Small intestine (tissue), 7 donors: ENCODE results near the gene OSBPL6. TPM values are rescaled to one million over a fixed set of nuclear protein-coding genes. Genes with fewer than 3 reads are reported as not detected.

Experiments
- DNase-seq, 2 donors: peaks; one replicate each; pipeline versions ENCODE4 v3.0.0 to v3.0.0-alpha.2; 2013
- FAIRE-seq: peaks from 2 replicates; lab custom pipeline; 2012; peaks lifted over from hg19 to GRCh38; lab: Jason Lieb, UNC
- H3K27ac ChIP-seq, 3 donors: one replicate each; pipeline ENCODE4 v1.5.1; 2013; ENCODE audit warnings: low read length in 2 of 3, mild to moderate bottlenecking in 2 of 3, control low read depth in 1 of 3, inconsistent platforms in 1 of 3, low read depth in 1 of 3, moderate library complexity in 1 of 3
- H3K27me3 ChIP-seq, 3 donors: one replicate each; pipeline ENCODE4 v1.6.1; 2013; ENCODE audit warnings: low read length in 3 of 3, inconsistent platforms in 1 of 3; ENCODE audit not compliant: control insufficient read depth in 3 of 3, insufficient read depth in 3 of 3
- H3K36me3 ChIP-seq, 3 donors: one replicate each; pipeline ENCODE4 v1.6.1; 2013; ENCODE audit warnings: low read length in 3 of 3, inconsistent platforms in 1 of 3, low read depth in 1 of 3, mild to moderate bottlenecking in 1 of 3, moderate library complexity in 1 of 3; ENCODE audit not compliant: control insufficient read depth in 3 of 3, insufficient read depth in 2 of 3
- H3K4me1 ChIP-seq, 3 donors: one replicate each; pipeline ENCODE4 v1.6.1; 2013; ENCODE audit warnings: low read length in 2 of 3, inconsistent platforms in 1 of 3, low read depth in 1 of 3, mild to moderate bottlenecking in 1 of 3, moderate library complexity in 1 of 3; ENCODE audit not compliant: control insufficient read depth in 3 of 3, insufficient read depth in 2 of 3
- H3K4me3 ChIP-seq, 3 donors: one replicate each; pipeline ENCODE4 v1.5.1; 2013; ENCODE audit warnings: low read length in 3 of 3, control low read depth in 1 of 3, inconsistent platforms in 1 of 3, low read depth in 1 of 3, mild to moderate bottlenecking in 1 of 3, moderate library complexity in 1 of 3
- H3K9me3 ChIP-seq, 2 donors: one replicate each; pipeline ENCODE4 v1.6.1; 2013; ENCODE audit warnings: low read depth in 1 of 2, low read length in 1 of 2; ENCODE audit not compliant: control insufficient read depth in 2 of 2, insufficient read depth in 1 of 2
- WGBS, 3 donors: extraction: QIAGEN DNeasy Blood & Tissue Kit; methylation state at CpG; one replicate each; pipeline ENCODE4 v1.1.7; 2013; 5-methylcytosine and 5-hydroxymethylcytosine counted together
- polyA plus RNA-seq, 4 donors: library from polyadenylated mRNA; stranded (reverse) in 3 of 4; unstranded in 1 of 4; fragments of 200-250 nt in 3 of 4; fragments of 120-200 nt in 1 of 4; gene quantifications; one replicate each; pipeline versions ENCODE4 v1.2.1 to v1.2.3, GENCODE V29; 2013
- donor health status: healthy with polysubstance abuse.
- donor health status: control.
- donor health status: control.
- donor health status: Bipolar disorder and iron deficiency.
- donor health status: healthy.

OSBPL6 gene
- polyA plus RNA-seq, 4 donors = 0.87 to 4.4 (median 1.5) TPM

- Histone ChIP-seq H3K36me3 (no peaks in the 10 kb centered on the region), H3K9me3 (no peaks in the 10 kb centered on the region), H3K4me1 (no peaks in the 10 kb centered on the region), H3K4me3 (no peak overlapping the region), H3K27ac (no peak overlapping the region), H3K27me3 (no peaks in the 10 kb centered on the region)
- WGBS, 3 donors = 88 to 91% (median 89%) methylated on average over 6 of the region's 6 CpGs
- DNase-seq (no peak), FAIRE-seq (no peak)
These were observed 71.5 kb downstream of the OSBPL6 start for GRCh38 chr2:178265851-178266250.

GRCh38 chr2:178266445-178266844, 72.1 kb downstream of the OSBPL6 start:
- WGBS, 3 donors = 78 to 87% (median 83%) methylated on average over 5 of the region's 5 CpGs
- no peak for FAIRE-seq

GRCh38 chr2:178267660-178268059, 73.3 kb downstream of the OSBPL6 start:
- DNase-seq = no peak
- Histone ChIP-seq H3K36me3 (no peaks in the 10 kb centered on the region), H3K4me1 (no peaks in the 10 kb centered on the region), H3K27me3 (no peaks in the 10 kb centered on the region), H3K9me3 (no peaks in the 10 kb centered on the region), H3K4me3 (no peak overlapping the region), H3K27ac (no peak overlapping the region)
- FAIRE-seq = no peak
- 85 to 88% (median 87%) methylated on average over 2 of the region's 2 CpGs for WGBS, 3 donors

More at GRCh38 chr2:178266445-178266844, 72.1 kb downstream of the OSBPL6 start:
- DNase-seq = no peak
- Histone ChIP-seq H3K4me1 (no peaks in the 10 kb centered on the region), H3K27ac (no peak overlapping the region), H3K9me3 (no peaks in the 10 kb centered on the region), H3K4me3 (no peak overlapping the region), H3K27me3 (no peaks in the 10 kb centered on the region), H3K36me3 (no peaks in the 10 kb centered on the region)

- FAIRE-seq (no peak), DNase-seq (no peak)
These were observed 74.1 kb downstream of the OSBPL6 start for GRCh38 chr2:178268435-178268834.

GRCh38 chr2:178269438-178270224, 75.3 kb downstream of the OSBPL6 start:
- no peak for DNase-seq
- H3K27ac ChIP-seq = no peak overlapping the region
- no peaks in the 10 kb centered on the region for H3K4me1 ChIP-seq
- 93 to 95% (median 94%) methylated on average over 5 of the region's 5 CpGs for WGBS, 3 donors
- no peaks in the 10 kb centered on the region for H3K36me3 ChIP-seq
- no peaks in the 10 kb centered on the region for H3K9me3 ChIP-seq
- no peaks in the 10 kb centered on the region for H3K27me3 ChIP-seq
- no peak for FAIRE-seq
- no peak overlapping the region for H3K4me3 ChIP-seq

More at GRCh38 chr2:178268435-178268834, 74.1 kb downstream of the OSBPL6 start:
- no peak overlapping the region for H3K4me3 ChIP-seq
- no peaks in the 10 kb centered on the region for H3K4me1 ChIP-seq
- H3K9me3 ChIP-seq = no peaks in the 10 kb centered on the region
- no peaks in the 10 kb centered on the region for H3K27me3 ChIP-seq
- H3K27ac ChIP-seq = no peak overlapping the region
- no peaks in the 10 kb centered on the region for H3K36me3 ChIP-seq

- H3K4me1 ChIP-seq = no peaks in the 10 kb centered on the region
- FAIRE-seq = no peak
These were observed 76.0 kb downstream of the OSBPL6 start for GRCh38 chr2:178270338-178270737.

GRCh38 chr2:178271094-178271493, 76.8 kb downstream of the OSBPL6 start:
- WGBS, 3 donors = 81 to 92% (median 83%) methylated on average over 2 of the region's 2 CpGs
- H3K27ac ChIP-seq = no peak overlapping the region
- no peak overlapping the region for H3K4me3 ChIP-seq
- H3K27me3 ChIP-seq = no peaks in the 10 kb centered on the region
- DNase-seq (no peak), FAIRE-seq (no peak)
- H3K4me1 ChIP-seq = no peaks in the 10 kb centered on the region
- no peaks in the 10 kb centered on the region for H3K36me3 ChIP-seq
- H3K9me3 ChIP-seq = no peaks in the 10 kb centered on the region

More at GRCh38 chr2:178270338-178270737, 76.0 kb downstream of the OSBPL6 start:
- Histone ChIP-seq H3K9me3 (no peaks in the 10 kb centered on the region), H3K36me3 (no peaks in the 10 kb centered on the region), H3K27me3 (no peaks in the 10 kb centered on the region), H3K4me3 (no peak overlapping the region), H3K27ac (no peak overlapping the region)
- no peak for DNase-seq
- 95 to 96% (median 95%) methylated on average over 5 of the region's 5 CpGs for WGBS, 3 donors

- no peaks in the 10 kb centered on the region for H3K36me3 ChIP-seq
- no peak overlapping the region for H3K4me3 ChIP-seq
- no peak overlapping the region for H3K27ac ChIP-seq
- H3K4me1 ChIP-seq = no peaks in the 10 kb centered on the region
- no peaks in the 10 kb centered on the region for H3K9me3 ChIP-seq
- WGBS, 3 donors = 71 to 93% (median 78%) methylated on average over 3 of the region's 3 CpGs
- no peaks in the 10 kb centered on the region for H3K27me3 ChIP-seq
- DNase-seq (no peak), FAIRE-seq (no peak)
These were observed 77.5 kb downstream of the OSBPL6 start for GRCh38 chr2:178271629-178272333.
